Central memory CD4-positive, alpha-beta T cell (primary cell): ENCODE data around the gene FUT2.
"Not testable (repeated sequence)": the region's sequence is repeated elsewhere in the genome, so short reads cannot be mapped to it uniquely, and the experiment has no call there.

Experiments used
- DNase-seq: peaks from one replicate; pipeline ENCODE4 v3.0.0; 2022

FUT2 gene

DNA sequence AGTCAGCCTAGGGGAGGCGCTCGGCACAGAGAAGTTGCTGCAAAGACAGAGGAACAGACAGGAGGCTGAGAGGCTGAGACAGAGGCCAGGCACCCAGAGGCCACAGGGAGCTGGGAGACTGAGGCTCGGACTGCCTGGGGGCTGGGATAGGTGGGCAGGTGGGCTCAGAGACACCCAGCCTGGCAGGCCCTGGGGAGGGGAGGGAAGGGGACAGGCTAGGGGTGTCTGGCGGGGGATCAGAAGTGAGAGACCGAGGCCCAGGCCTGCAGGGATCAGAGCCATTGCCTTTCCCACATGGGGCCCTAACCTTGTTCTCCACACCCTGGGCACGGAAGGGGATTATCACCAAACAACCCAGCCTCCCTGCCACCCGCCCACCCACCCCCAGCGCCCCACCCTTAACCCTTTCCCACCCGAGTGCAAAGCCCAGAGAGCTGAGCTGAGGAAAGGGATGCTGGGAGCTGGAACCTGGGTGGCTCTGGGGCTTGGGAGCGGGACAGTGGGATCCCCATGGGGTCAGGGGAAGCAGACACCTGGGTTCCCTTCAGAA lies 24.2 kb upstream of the FUT2 start:
- DNase-seq: no peak

DNA sequence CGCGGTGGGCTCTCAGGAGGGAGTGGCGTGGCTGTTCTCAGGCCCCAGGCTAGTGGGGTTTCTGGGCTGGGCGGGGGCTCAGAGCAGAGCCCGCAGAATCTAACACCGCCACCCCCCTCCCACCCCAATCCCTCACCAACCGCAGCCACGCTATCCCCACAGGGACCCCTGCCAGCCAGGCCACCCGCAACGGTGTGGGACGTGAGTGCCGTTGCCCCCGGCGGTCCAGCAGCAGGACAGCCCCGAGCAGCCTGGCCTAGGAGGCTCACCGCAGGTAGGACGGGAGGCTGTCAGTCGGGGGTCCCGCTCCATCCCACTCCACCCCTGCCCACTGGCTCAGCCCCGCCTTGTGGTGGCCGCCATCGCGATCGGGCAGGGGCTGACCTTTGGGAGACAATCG lies 22.8 kb upstream of the FUT2 start, which contains the start of gene NTN5:
NTN5 (minus strand) TSS at position 24 of the 400 bp plus-strand sequence. CDS start 2,031 bp downstream, outside the sequence.
- DNase-seq: no peak

DNA sequence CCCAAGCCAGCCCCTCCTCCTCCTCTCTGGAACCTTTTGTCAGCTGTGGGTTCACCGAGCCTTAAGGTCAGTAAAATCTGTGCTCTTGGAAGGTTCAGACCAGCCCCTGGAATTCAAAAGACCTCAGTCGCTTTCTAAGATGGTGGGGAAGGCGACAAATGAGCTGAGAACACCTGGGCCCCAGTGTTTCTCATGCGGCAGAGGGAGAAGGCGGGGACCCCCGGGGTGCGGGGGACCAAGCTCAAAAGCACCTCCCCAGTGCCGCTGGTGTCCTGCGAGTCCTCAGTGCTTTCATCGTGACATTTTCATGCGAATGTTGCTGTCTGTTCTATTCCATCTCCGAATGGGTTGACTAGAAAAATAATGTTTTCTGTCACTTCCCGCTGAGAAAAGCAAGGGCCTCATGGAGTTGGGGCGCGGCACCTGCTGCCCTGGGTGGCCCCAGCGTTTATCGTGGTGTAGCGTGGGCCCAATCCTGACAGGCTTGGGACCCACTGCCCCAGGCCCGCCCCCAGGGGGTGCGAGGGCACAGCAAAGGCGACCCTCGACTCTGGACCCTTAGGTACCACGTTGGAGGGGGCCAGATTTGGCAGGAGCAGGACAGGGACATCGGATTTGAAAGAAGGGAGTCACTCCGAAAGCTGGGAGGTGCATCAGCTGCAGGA lies 22.2 kb upstream of the FUT2 start:
- no peak for DNase-seq

GRCh38 chr19:48674216-48674809 lies 21.5 kb upstream of the FUT2 start:
- no peak for DNase-seq

DNA sequence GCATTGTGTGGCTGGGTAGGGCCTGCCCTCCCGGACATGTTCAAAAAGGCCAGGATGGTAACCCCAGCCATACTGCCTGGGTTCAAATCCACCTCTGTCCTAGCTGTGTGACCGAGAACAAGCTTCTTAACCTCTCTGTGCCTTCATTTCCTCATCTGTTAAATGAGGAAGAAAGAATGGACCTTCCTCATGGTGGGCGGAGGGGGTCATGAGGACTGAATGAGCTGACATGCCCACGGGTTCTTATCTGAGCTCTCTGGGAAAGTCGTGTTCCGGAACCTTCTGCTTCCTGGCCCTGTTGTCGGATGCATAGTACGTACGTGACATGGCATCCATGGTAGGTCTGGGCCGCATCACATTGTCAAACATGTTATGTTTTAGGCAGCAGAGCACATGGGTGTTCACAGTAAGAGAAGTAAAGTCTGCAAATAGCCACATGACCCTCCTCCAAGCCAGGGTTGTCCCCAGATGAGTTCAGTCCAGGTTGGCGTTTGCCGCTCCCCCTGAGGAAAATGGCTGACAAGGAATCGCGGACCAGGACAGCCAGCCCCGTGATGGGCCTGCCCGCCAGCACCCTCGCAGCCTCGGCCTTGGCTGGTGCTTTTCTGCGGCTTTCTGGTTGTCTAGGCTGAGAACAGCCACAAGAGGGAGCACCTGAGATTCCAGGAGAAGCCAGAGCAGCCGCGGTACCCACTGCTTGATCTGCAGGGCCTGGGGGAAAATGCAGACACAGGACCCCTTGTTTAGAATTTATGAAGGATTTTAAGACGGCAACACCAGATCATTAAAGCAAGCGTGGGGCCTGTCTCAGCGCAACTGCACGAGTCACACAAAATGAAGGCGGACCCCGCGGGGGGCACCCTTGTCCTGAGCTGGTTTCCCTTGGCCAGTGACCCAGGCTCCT lies 20.6 kb upstream of the FUT2 start:
- DNase-seq: peak; percentile 69

- no peak for DNase-seq
Measured at GRCh38 chr19:48676487-48676886, 19.3 kb upstream of the FUT2 start.

DNA sequence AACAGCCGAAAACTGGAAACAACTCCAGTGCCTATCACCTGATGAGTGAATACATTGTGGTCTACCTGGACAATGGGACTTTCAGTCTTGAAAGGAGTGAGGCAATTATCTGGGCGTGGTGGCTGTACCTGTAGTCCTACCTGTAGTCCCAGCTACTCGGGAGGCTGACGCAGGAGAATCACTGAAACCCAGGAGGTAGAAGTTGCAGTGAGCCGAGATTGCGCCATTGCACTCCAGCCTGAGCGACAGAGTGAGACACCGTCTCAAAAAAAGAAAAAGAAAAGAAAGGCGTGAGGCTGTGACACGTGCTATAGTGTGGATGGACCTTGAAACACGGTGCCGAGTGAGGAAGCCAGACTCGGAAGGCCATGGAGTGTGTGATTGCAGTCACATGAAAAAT lies 18.9 kb upstream of the FUT2 start:
- no peak for DNase-seq

DNA sequence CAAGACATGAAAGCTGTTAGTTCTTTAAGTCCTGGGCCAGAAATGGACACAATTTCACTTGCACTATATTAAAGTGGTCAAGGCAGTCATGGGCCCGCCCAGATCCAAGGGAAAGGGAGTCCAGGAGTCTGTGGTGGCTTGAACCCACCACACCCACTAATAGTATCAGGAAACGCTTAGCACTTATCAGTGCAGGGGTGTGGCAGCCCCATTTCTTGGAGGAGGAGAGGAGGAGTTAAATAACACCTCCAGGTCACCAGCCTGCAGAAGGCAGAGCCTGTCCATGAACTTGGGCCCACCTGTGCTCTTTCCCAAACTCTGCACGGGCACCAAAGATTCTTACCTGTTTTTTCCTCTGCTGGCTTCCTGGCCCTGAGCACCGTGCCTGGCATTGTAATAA lies 17.6 kb upstream of the FUT2 start:
- DNase-seq: no peak

DNA sequence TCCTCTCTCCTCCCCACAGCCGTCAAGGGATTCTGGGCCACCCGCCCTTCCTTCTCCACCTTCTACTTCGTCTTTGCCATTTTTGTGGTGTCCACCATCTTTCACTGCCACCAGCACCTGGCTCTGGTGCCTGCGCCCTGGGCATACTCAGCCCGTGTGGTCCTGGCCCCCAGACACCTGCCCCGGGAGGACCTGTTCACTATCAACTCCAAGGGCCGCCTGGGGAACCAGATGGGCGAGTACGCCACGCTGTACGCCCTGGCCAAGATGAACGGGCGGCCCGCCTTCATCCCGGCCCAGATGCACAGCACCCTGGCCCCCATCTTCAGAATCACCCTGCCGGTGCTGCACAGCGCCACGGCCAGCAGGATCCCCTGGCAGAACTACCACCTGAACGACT lies 15.8 kb upstream of the FUT2 start:
- DNase-seq: not testable (repeated sequence)

DNA sequence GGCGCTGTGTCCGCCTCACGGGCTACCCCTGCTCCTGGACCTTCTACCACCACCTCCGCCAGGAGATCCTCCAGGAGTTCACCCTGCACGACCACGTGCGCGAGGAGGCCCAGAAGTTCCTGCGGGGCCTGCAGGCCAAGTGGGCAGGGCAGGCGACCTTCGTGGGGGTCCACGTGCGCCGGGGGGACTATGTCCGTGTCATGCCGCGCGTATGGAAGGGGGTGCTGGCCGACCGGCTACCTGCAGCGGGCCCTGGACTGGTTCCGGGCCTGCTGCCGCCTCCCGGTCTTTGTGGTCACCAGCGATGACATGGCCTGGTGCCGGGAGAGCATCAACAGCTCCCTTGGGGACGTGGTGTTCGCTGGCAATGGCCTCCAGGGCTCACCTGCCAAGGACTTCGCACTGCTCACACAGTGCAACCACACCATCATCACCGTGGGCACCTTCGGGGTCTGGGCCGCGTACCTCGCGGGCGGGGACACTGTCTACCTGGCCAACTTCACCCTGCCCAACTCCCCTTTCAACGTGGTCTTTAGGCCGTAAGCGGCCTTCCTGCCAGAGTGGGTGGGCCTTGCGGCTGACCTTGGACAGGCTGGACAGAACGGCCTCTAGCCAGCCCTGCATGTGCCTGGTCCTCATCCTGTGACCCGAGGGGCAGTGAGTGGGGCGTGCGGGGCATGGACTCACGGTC lies 15.2 kb upstream of the FUT2 start:
- DNase-seq: no peak

GRCh38 chr19:48681127-48681470 lies 14.7 kb upstream of the FUT2 start:
- DNase-seq: no peak

- DNase-seq: no peak
Measured at GRCh38 chr19:48683349-48683748, 12.4 kb upstream of the FUT2 start.

DNA sequence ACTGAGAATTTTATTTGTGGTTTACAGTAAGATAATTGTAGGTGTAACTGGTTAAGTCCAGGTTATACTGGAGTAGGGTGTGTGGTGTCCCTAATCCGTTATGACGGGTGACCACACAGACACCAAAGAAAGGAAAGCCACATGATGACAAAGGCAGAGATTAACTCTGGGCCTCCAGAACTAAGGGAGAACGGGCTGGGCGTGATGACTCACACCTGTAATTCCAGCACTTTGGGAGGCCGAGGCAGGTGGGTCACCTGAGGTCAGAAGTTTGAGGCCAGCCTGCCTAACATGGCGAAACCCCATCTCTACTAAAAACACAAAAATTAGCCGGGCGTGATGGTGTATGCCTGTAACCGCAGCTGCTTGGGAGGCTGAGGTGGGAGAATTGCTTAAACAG lies 10.2 kb upstream of the FUT2 start:
- no peak for DNase-seq

- no peak for DNase-seq
Measured at GRCh38 chr19:48686088-48686487, 9.7 kb upstream of the FUT2 start.

DNA sequence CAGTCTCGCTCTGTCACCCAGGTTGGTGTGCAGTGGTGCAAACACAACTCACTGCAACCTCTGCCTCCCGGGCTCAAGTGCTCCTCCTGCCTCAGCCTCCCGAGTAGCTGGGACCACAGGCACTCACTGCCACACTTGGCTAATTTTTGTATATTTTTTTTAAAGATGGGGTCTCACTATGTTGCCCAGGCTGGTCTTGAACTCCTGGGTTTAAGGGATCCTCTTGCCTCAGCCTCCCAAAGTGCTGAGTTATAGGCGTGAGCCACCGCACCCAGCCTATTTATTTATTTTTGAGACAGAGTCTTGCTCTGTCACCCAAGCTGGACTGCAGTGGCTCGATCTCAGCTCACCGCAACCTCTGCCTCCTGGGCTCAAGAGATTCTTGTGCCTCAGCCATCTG lies 9.1 kb upstream of the FUT2 start:
- DNase-seq: not testable (repeated sequence)

GRCh38 chr19:48687776-48688175 lies 8.0 kb upstream of the FUT2 start:
- DNase-seq: no peak

DNA sequence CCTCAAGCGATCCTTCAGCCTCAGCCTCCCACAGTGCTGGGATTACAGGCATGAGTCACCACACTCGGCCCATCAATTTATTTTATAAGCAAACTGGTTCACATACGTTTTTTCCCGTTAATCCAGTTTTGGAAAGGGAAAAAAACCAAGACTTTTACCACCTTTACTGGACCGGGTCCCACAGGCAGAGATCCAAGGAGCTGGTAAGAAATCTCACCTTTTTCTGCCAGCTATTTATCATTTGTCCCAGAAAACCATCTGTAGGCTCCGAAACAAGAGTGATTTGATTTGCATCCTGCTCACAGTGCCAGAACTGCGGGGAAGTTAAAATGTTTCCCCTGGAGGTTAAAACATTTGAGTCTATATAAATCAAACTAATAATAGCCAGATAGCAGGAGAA lies 6.3 kb upstream of the FUT2 start:
- DNase-seq: no peak

DNA sequence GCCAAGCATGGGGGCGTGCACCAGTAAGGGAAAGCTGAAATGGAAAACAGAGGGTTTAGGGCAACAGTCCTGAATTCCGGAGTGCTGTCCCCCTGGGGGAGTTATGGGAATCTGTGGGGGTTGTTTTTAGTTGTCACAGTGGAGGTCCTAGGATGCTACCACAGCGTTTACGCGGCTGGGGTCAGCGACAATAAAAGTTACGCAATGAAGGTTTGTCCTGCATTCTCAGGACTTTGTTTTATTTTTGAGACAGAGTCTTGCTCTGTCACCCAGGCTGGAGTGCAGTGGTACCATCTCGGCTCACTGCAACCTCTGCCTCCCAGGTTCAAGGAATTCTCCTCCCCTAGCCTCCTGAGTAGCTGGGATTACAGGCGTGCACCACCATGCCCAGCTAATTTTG lies 2.1 kb upstream of the FUT2 start:
- not testable (repeated sequence) for DNase-seq

GRCh38 chr19:48696353-48697010 lies 711 bp downstream of the FUT2 start:
- DNase-seq: no peak

GRCh38 chr19:48698046-48698445 lies 2.3 kb downstream of the FUT2 start:
- no peak for DNase-seq

- no peak for DNase-seq
Measured at GRCh38 chr19:48702701-48703100, 6.9 kb downstream of the FUT2 start.

- no peak for DNase-seq
Measured at GRCh38 chr19:48703316-48703715, 7.5 kb downstream of the FUT2 start.
